SH-SY5Y (cell line): ENCODE data around the gene BANK1.

Source experiments
- GATA2 ChIP-seq: IDR thresholded peaks from 2 replicates; pipeline ENCODE4 v1.6.1; 2011; ENCODE audit warnings: mild to moderate bottlenecking, low read depth, low read length
- GATA3 ChIP-seq: IDR thresholded peaks from 2 replicates; pipeline ENCODE4 v1.6.1; 2011; ENCODE audit warnings: low read depth, mild to moderate bottlenecking, low read length, moderate library complexity

DNA sequence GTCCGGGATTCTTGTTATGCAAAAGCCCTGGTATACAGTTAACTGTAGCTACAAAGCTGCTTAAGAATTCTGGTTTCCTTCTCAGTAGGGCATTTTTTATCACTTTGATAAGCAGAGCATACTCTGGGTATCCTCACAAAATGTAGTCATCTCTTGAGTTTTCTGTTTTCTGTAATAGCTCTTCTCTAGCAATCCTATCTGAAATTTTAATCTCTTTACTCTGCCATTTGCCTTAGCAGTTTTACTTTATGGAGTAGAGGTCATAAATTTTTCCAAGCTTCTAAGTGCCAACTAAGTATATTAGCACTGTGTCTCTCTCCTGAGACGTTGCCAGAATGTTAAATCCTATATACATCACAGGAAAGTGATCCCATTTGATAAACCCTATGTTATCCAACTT, 28.0 kb upstream of the BANK1 start:
- no peak for TF ChIP-seq GATA2
- no peak for TF ChIP-seq GATA3
